HUES64 (cell line): ENCODE data around the gene AGAP1.

Experiments used
- H3K27ac ChIP-seq: 2 replicates; pipeline ENCODE4 v1.7.0; 2013; ENCODE audit warnings: low read depth, low read length, inconsistent platforms
- H3K27me3 ChIP-seq: 2 replicates; pipeline ENCODE4 v1.6.1; 2013; ENCODE audit warnings: mild to moderate bottlenecking, low read length; ENCODE audit not compliant: insufficient read depth
- H3K36me3 ChIP-seq: 2 replicates; pipeline ENCODE4 v1.6.1; 2013; ENCODE audit warnings: mild to moderate bottlenecking, low read length; ENCODE audit not compliant: insufficient read depth
- H3K4me1 ChIP-seq: 2 replicates; pipeline ENCODE4 v1.6.1; 2013; ENCODE audit warnings: mild to moderate bottlenecking, low read length, moderate library complexity; ENCODE audit not compliant: insufficient read depth
- H3K4me3 ChIP-seq: 2 replicates; pipeline ENCODE4 v1.5.1; 2013; ENCODE audit warnings: mild to moderate bottlenecking, low read length, moderate library complexity
- H3K9ac ChIP-seq: 2 replicates; pipeline ENCODE4 v1.6.1; 2013; ENCODE audit warnings: mild to moderate bottlenecking, low read depth, low read length
- H3K9me3 ChIP-seq: 2 replicates; pipeline ENCODE4 v1.6.1; 2013; ENCODE audit warnings: low read depth, low read length; ENCODE audit not compliant: insufficient read depth
- WGBS: fragments of 150-250, 120-280 bp; methylation state at CpG from one replicate; pipeline ENCODE4 v1.1.7; 2013; ENCODE audit warnings: missing lambda C conversion rate; 5-methylcytosine and 5-hydroxymethylcytosine counted together

AGAP1 gene

GRCh38 chr2:235489897-235490296 is 3.9 kb upstream of the AGAP1 start:
- no peaks in the 10 kb centered on the region for H3K9me3 ChIP-seq
- no peak overlapping the region for H3K9ac ChIP-seq
- H3K27ac ChIP-seq, result no peak overlapping the region
- H3K27me3 ChIP-seq, result peaks cover 17% of the 10 kb centered on the region
- WGBS, result 91% methylated on average over 2 of the region's 2 CpGs
- H3K4me3 ChIP-seq, result no peak overlapping the region
- H3K36me3 ChIP-seq, result no peaks in the 10 kb centered on the region
- 0 out of 2 replicates have a peak, but pooled peaks cover 5% of the 10 kb centered on the region for H3K4me1 ChIP-seq

GRCh38 chr2:235492850-235493344 is 946 bp upstream of the AGAP1 start:
- no peak overlapping the region for H3K27ac ChIP-seq
- WGBS, result 11% methylated on average over 27 of the region's 27 CpGs

GRCh38 chr2:235493402-235493774 is 455 bp upstream of the AGAP1 start:
- H3K27me3 ChIP-seq, result peaks cover 27% of the 10 kb centered on the region
- peak overlapping the region; percentile 69 for H3K9ac ChIP-seq
- H3K36me3 ChIP-seq, result no peaks in the 10 kb centered on the region
- peak overlapping the region; percentile 70 for H3K4me3 ChIP-seq
- peaks cover 18% of the 10 kb centered on the region; the same call in 1 of the 2 replicates for H3K4me1 ChIP-seq
- no peaks in the 10 kb centered on the region for H3K9me3 ChIP-seq
- no peak overlapping the region for H3K27ac ChIP-seq
- WGBS, result 3% methylated on average over 33 of the region's 33 CpGs

More at GRCh38 chr2:235492850-235493344, 946 bp upstream of the AGAP1 start:
- Histone ChIP-seq H3K9me3 (no peaks in the 10 kb centered on the region), H3K4me3 (peak overlapping the region; percentile 70), H3K9ac (peak overlapping the region; percentile 69), H3K36me3 (no peaks in the 10 kb centered on the region), H3K4me1 (peaks cover 14% of the 10 kb centered on the region; the same call in 1 of the 2 replicates), H3K27me3 (peaks cover 27% of the 10 kb centered on the region)

GRCh38 chr2:235494716-235495372 is 1.0 kb downstream of the AGAP1 start:
- WGBS, result 1% methylated on average over 72 of the region's 72 CpGs
- peak overlapping the region; percentile 68 for H3K4me3 ChIP-seq

GRCh38 chr2:235495373-235496238 is 1.8 kb downstream of the AGAP1 start:
- H3K27me3 ChIP-seq, result peaks cover 27% of the 10 kb centered on the region
- peaks cover 40% of the 10 kb centered on the region for H3K4me1 ChIP-seq
- no peaks in the 10 kb centered on the region for H3K36me3 ChIP-seq
- H3K9ac ChIP-seq, result peak overlapping the region; percentile 49
- no peak overlapping the region for H3K27ac ChIP-seq
- peak overlapping the region; percentile 68 for H3K4me3 ChIP-seq
- H3K9me3 ChIP-seq, result no peaks in the 10 kb centered on the region
- WGBS, result 40% methylated on average over 18 of the region's 18 CpGs

More at GRCh38 chr2:235494716-235495372, 1.0 kb downstream of the AGAP1 start:
- Histone ChIP-seq H3K27me3 (peaks cover 27% of the 10 kb centered on the region), H3K27ac (no peak overlapping the region), H3K36me3 (no peaks in the 10 kb centered on the region), H3K9me3 (no peaks in the 10 kb centered on the region), H3K4me1 (peaks cover 33% of the 10 kb centered on the region), H3K9ac (peak overlapping the region; percentile 49)

GRCh38 chr2:235496239-235496621 is 2.4 kb downstream of the AGAP1 start:
- Histone ChIP-seq H3K27me3 (peaks cover 27% of the 10 kb centered on the region), H3K36me3 (no peaks in the 10 kb centered on the region), H3K4me1 (peaks cover 47% of the 10 kb centered on the region), H3K9me3 (no peaks in the 10 kb centered on the region), H3K4me3 (no peak overlapping the region), H3K27ac (no peak overlapping the region), H3K9ac (no peak overlapping the region)
- 88% methylated on average over 8 of the region's 8 CpGs for WGBS

- Histone ChIP-seq H3K4me3 (no peak overlapping the region), H3K4me1 (peaks cover 55% of the 10 kb centered on the region)
These were observed 3.3 kb downstream of the AGAP1 start for GRCh38 chr2:235497096-235497495.

GRCh38 chr2:235498541-235498940 is 4.7 kb downstream of the AGAP1 start:
- H3K9me3 ChIP-seq, result no peaks in the 10 kb centered on the region
- H3K4me3 ChIP-seq, result no peak overlapping the region
- H3K27ac ChIP-seq, result no peak overlapping the region
- no peak overlapping the region for H3K9ac ChIP-seq
- H3K4me1 ChIP-seq, result peaks cover 65% of the 10 kb centered on the region
- peaks cover 13% of the 10 kb centered on the region for H3K27me3 ChIP-seq
- 78% methylated on average over 9 of the region's 9 CpGs for WGBS
- H3K36me3 ChIP-seq, result no peaks in the 10 kb centered on the region

More at GRCh38 chr2:235497096-235497495, 3.3 kb downstream of the AGAP1 start:
- no peaks in the 10 kb centered on the region for H3K36me3 ChIP-seq
- H3K9ac ChIP-seq, result no peak overlapping the region
- H3K27ac ChIP-seq, result no peak overlapping the region
- no peaks in the 10 kb centered on the region for H3K9me3 ChIP-seq
- WGBS, result 82% methylated on average over 3 of the region's 3 CpGs
- peaks cover 26% of the 10 kb centered on the region for H3K27me3 ChIP-seq

- no peaks in the 10 kb centered on the region for H3K9me3 ChIP-seq
- 90% methylated on average over 24 of the region's 24 CpGs for WGBS
- H3K27ac ChIP-seq, result no peak overlapping the region
- peaks cover 13% of the 10 kb centered on the region for H3K27me3 ChIP-seq
- H3K36me3 ChIP-seq, result no peaks in the 10 kb centered on the region
- H3K9ac ChIP-seq, result no peak overlapping the region
- no peak overlapping the region for H3K4me3 ChIP-seq
- H3K4me1 ChIP-seq, result peaks cover 66% of the 10 kb centered on the region
These were observed 5.3 kb downstream of the AGAP1 start for GRCh38 chr2:235498946-235499812.

- WGBS, result 89% methylated on average over 13 of the region's 13 CpGs
- peaks cover 73% of the 10 kb centered on the region for H3K4me1 ChIP-seq
These were observed 6.4 kb downstream of the AGAP1 start for GRCh38 chr2:235500110-235500760.

More at GRCh38 chr2:235500110-235500760, 6.4 kb downstream of the AGAP1 start:
- Histone ChIP-seq H3K9ac (no peak overlapping the region), H3K27ac (no peak overlapping the region), H3K27me3 (peaks cover 6% of the 10 kb centered on the region; the same call in 1 of the 2 replicates), H3K9me3 (no peaks in the 10 kb centered on the region), H3K36me3 (no peaks in the 10 kb centered on the region), H3K4me3 (no peak overlapping the region)
